ENCODE data around the gene CDC42BPB.

CDC42BPB gene

GRCh38 chr14:103088921-103089320 lies 31.6 kb upstream of the CDC42BPB start:
- Histone ChIP-seq H3K36me3 (no peaks in the 10 kb centered on the region), H3K9me3 (replicated peaks in 1 of 11) (peaks cover 0 to 5% (median 0%) of the 10 kb centered on the region in 11 experiments; a peak in 2 of 22 replicates), H3K4me1 (peaks cover 11 to 54% (median 44%) of the 10 kb centered on the region in 10 experiments; a peak in 19 of 20 replicates), H3K4me2 (peak overlapping the region in 10 of 11 experiments; percentile 89 to 100 (median 96); a peak in 21 of 22 replicates), H3K9ac (peak overlapping the region in 6 of 11 experiments; percentile 12 to 47 (median 32); a peak in 7 of 22 replicates), H4K20me1 (peaks cover 0 to 4% (median 0%) of the 10 kb centered on the region in 11 experiments; a peak in 1 of 22 replicates), H3K27ac (peak overlapping the region in 1 of 11 experiments; percentile 25; a peak in 1 of 22 replicates), H3K4me3 (no peak overlapping the region; a peak in 1 of 20 replicates), H3K27me3 (no peaks in the 10 kb centered on the region; a peak in 1 of 22 replicates)
- TF ChIP-seq Cebpa-rat (IDR thresholded peaks at IDR 0.05), result no peak

- Histone ChIP-seq H3K4me1 (peaks cover 10 to 49% (median 41%) of the 10 kb centered on the region in 10 experiments; a peak in 19 of 20 replicates), H3K4me3 (no peak overlapping the region), H3K27ac (no peak overlapping the region), H3K36me3 (no peaks in the 10 kb centered on the region), H3K4me2 (0 out of 22 replicates have a peak overlapping the region, but pooled peaks of 1 of the 11 experiments have one; percentile 96), H4K20me1 (no peaks in the 10 kb centered on the region; a peak in 1 of 22 replicates), H3K9me3 (replicated peaks in 1 of 11) (peaks cover 0 to 5% (median 0%) of the 10 kb centered on the region in 11 experiments; a peak in 2 of 22 replicates), H3K27me3 (no peaks in the 10 kb centered on the region; a peak in 1 of 22 replicates), H3K9ac (no peak overlapping the region)
- no peak for TF ChIP-seq Cebpa-rat (IDR thresholded peaks at IDR 0.05)
Observed at GRCh38 chr14:103087343-103087835, 30.0 kb upstream of the CDC42BPB start.

GRCh38 chr14:103086771-103087342 lies 29.5 kb upstream of the CDC42BPB start:
- peaks cover 10 to 46% (median 39%) of the 10 kb centered on the region in 10 experiments; a peak in 19 of 20 replicates for H3K4me1 ChIP-seq
- no peaks in the 10 kb centered on the region; a peak in 1 of 22 replicates for H4K20me1 ChIP-seq
- H3K27me3 ChIP-seq, result no peaks in the 10 kb centered on the region; a peak in 1 of 22 replicates
- peaks cover 0 to 5% (median 0%) of the 10 kb centered on the region in 11 experiments; a peak in 2 of 22 replicates for H3K9me3 ChIP-seq (replicated peaks in 1 of 11)
- no peak overlapping the region for H3K9ac ChIP-seq
- no peak overlapping the region for H3K4me2 ChIP-seq
- no peak overlapping the region for H3K4me3 ChIP-seq
- H3K27ac ChIP-seq, result no peak overlapping the region
- H3K36me3 ChIP-seq, result no peaks in the 10 kb centered on the region
- no peak for TF ChIP-seq Cebpa-rat (IDR thresholded peaks at IDR 0.05)

- no peak overlapping the region for H3K27ac ChIP-seq
- H3K4me3 ChIP-seq, result no peak overlapping the region
Observed at GRCh38 chr14:103085106-103086091, 28.1 kb upstream of the CDC42BPB start.

GRCh38 chr14:103084021-103084919 lies 26.9 kb upstream of the CDC42BPB start, which contains the start of gene LBHD2:
Gene LBHD2, plus strand, starts transcription at chr14:103084210. Its CDS starts 1,803 bp downstream, at chr14:103086013.
- H3K4me1 ChIP-seq, result peaks cover 0 to 22% (median 16%) of the 10 kb centered on the region in 10 experiments; a peak in 19 of 20 replicates
- H3K27me3 ChIP-seq, result no peaks in the 10 kb centered on the region; a peak in 1 of 22 replicates
- no peak within 1 kb of the TSS for H3K9ac ChIP-seq
- H3K9me3 ChIP-seq (replicated peaks in 1 of 11), result peaks cover 0 to 5% (median 0%) of the 10 kb centered on the region in 11 experiments; a peak in 2 of 22 replicates
- no peak within 1 kb of the TSS for H3K4me2 ChIP-seq
- no peaks in the 10 kb centered on the region; a peak in 1 of 22 replicates for H4K20me1 ChIP-seq
- H3K4me3 ChIP-seq, result no peak within 1 kb of the TSS
- no peak within 1 kb of the TSS for H3K27ac ChIP-seq
- no peaks in the 10 kb centered on the region for H3K36me3 ChIP-seq
- no peak for TF ChIP-seq Cebpa-rat (IDR thresholded peaks at IDR 0.05)

More at GRCh38 chr14:103085106-103086091, 28.1 kb upstream of the CDC42BPB start:
- Histone ChIP-seq H3K36me3 (no peaks in the 10 kb centered on the region), H3K9me3 (replicated peaks in 1 of 11) (peaks cover 0 to 5% (median 0%) of the 10 kb centered on the region in 11 experiments; a peak in 2 of 22 replicates), H3K4me1 (peaks cover under 1 to 33% (median 27%) of the 10 kb centered on the region in 10 experiments; a peak in 19 of 20 replicates), H4K20me1 (no peaks in the 10 kb centered on the region; a peak in 1 of 22 replicates), H3K9ac (no peak overlapping the region), H3K27me3 (no peaks in the 10 kb centered on the region; a peak in 1 of 22 replicates), H3K4me2 (no peak overlapping the region)
- TF ChIP-seq Cebpa-rat (IDR thresholded peaks at IDR 0.05), result no peak

- no peak for TF ChIP-seq Cebpa-rat (IDR thresholded peaks at IDR 0.05)
- Histone ChIP-seq H3K27ac (no peak overlapping the region), H4K20me1 (no peaks in the 10 kb centered on the region; a peak in 1 of 22 replicates), H3K27me3 (no peaks in the 10 kb centered on the region; a peak in 1 of 22 replicates), H3K4me1 (peaks cover 0 to 12% (median 6%) of the 10 kb centered on the region in 10 experiments; a peak in 7 of 20 replicates), H3K36me3 (no peaks in the 10 kb centered on the region), H3K9ac (no peak overlapping the region), H3K9me3 (replicated peaks in 1 of 11) (peaks cover 0 to 5% (median 0%) of the 10 kb centered on the region in 11 experiments; a peak in 2 of 22 replicates), H3K4me2 (no peak overlapping the region), H3K4me3 (no peak overlapping the region)
Observed at GRCh38 chr14:103081951-103082350, 24.6 kb upstream of the CDC42BPB start.

GRCh38 chr14:103078860-103079587 lies 21.7 kb upstream of the CDC42BPB start:
- no peak overlapping the region for H3K4me3 ChIP-seq
- no peak overlapping the region for H3K9ac ChIP-seq
- H3K9me3 ChIP-seq (replicated peaks in 1 of 11), result peaks cover 0 to 1% (median 0%) of the 10 kb centered on the region in 11 experiments; a peak in 2 of 22 replicates
- no peaks in the 10 kb centered on the region for H3K36me3 ChIP-seq
- peaks cover 15 to 33% (median 23%) of the 10 kb centered on the region in 10 experiments; a peak in 18 of 20 replicates for H3K4me1 ChIP-seq
- no peaks in the 10 kb centered on the region for H4K20me1 ChIP-seq
- H3K27ac ChIP-seq, result no peak overlapping the region
- H3K27me3 ChIP-seq, result no peaks in the 10 kb centered on the region; a peak in 1 of 22 replicates
- TF ChIP-seq Cebpa-rat (IDR thresholded peaks at IDR 0.05), result no peak
- peak overlapping the region in 2 of 11 experiments; percentile 2 to 20; a peak in 2 of 22 replicates for H3K4me2 ChIP-seq
